ENCODE measurements around the gene RNF34.

GRCh38 chr12:121432740-121433480 is 33.0 kb downstream of the RNF34 start:
- TF ChIP-seq CTCF (IDR thresholded peaks at IDR 0.05): no peak
- TF ChIP-seq POLR2A (IDR thresholded peaks at IDR 0.05): no peak
- TF ChIP-seq POLR2AphosphoS5 (IDR thresholded peaks at IDR 0.05): no peak
